ENCODE measurements around the gene TMED1. TPM values are rescaled to one million over a fixed set of nuclear protein-coding genes. Genes with fewer than 3 reads are reported as not detected.

Gene TMED1
- total and polyA plus RNA-seq, 2 of the 8 experiments (the other 6 are each of a cell fraction or from before 2014, with no cell fraction given), result 26.9 to 31.9 TPM

DNA sequence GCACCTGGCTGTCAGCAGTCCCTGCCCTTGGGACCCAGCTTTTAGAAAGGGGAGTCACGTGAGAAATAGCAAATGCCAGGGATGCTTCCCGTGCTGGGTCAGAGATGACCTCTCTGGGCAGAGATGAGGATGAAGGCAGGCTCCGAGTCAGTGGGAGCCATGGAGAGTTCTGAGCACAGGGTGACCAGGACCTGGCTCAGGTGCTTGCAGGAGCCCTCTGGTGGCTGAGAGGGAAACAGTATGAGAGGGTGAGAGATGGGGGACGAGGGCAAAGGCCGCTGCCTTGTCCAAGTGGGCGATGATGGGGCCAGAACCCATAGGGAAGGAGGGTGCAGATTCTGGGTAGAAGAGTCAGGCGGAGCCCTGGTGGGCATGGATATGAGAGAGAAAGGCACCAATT lies 15.8 kb downstream of the TMED1 start:
- POLR2A ChIA-PET (ENCODE audit: partially characterized antibody), result interaction anchor here (0.9 to 1.5 kb wide), 3 partner anchors 16 to 270 kb away, joined by 3 to 6 read pairs (median 4); partner anchors contain the start of gene TMED1
- Histone ChIP-seq H2AFZ (ENCODE audit: low read length) (no peak overlapping the region), H2BK20ac (ENCODE audit: low read length) (no peak overlapping the region), H3K27ac (ENCODE audit: low read depth, low read length) (no peak overlapping the region), H3K27me3 (replicated peaks in 1 of 4; ENCODE audit: control insufficient read depth in 3 of 4, extremely low read depth in 1 of 4, insufficient read depth in 3 of 4, low read length in 3 of 4) (no peaks in the 10 kb centered on the region), H3K56ac (replicated peaks; ENCODE audit: insufficient read length, low read depth, low read length) (no peak overlapping the region), H2BK12ac (ENCODE audit: low read depth, low read length) (no peak overlapping the region), H3K36me3 (ENCODE audit: control insufficient read depth in 2 of 4, insufficient read depth in 4 of 4, low read length in 3 of 4) (peaks cover 14 to 23% (median 21%) of the 10 kb centered on the region in 4 experiments; a peak in 5 of 8 replicates), H3K4me3 (ENCODE audit: extremely low read depth in 1 of 4, insufficient read depth in 2 of 4, low read depth in 3 of 4, low read length in 4 of 4) (no peak overlapping the region), H3K4me2 (ENCODE audit: insufficient read depth in 1 of 2, low read depth in 2 of 2, low read length in 2 of 2) (no peak overlapping the region), H4K20me1 (replicated peaks in 1 of 2; ENCODE audit: control insufficient read depth in 1 of 2, insufficient read depth in 2 of 2, low read length in 2 of 2) (peaks cover 1 to 10% of the 10 kb centered on the region in 2 experiments), H3K4me1 (replicated peaks in 1 of 4; ENCODE audit: control insufficient read depth in 3 of 4, insufficient read depth in 4 of 4, low read length in 3 of 4) (no peaks in the 10 kb centered on the region; a peak in 1 of 7 replicates), H2BK5ac (ENCODE audit: low read depth, low read length) (no peak overlapping the region; the same call in 1 of the 2 replicates), H3K23ac (ENCODE audit: insufficient read length) (no peak overlapping the region), H3K23me2 (ENCODE audit: low read depth, low read length) (no peaks in the 10 kb centered on the region), H3K9me3 (ENCODE audit: insufficient read depth in 2 of 2, low read depth in 1 of 2, low read length in 1 of 2) (no peaks in the 10 kb centered on the region), H3K9ac (replicated peaks in 1 of 4; ENCODE audit: extremely low read depth in 1 of 4, low read depth in 3 of 4, low read length in 3 of 4) (no peak overlapping the region), H4K5ac (ENCODE audit: insufficient read length, low read depth, low read length) (no peak overlapping the region), H3K79me1 (ENCODE audit: low read depth, low read length) (no peaks in the 10 kb centered on the region), H3K4ac (replicated peaks; ENCODE audit: insufficient read length, low read depth, low read length) (no peak overlapping the region), H3K14ac (ENCODE audit: insufficient read length) (no peak overlapping the region), H4K91ac (replicated peaks; ENCODE audit: insufficient read length, low read length) (no peak overlapping the region), H4K8ac (ENCODE audit: extremely low read depth, insufficient read depth, low read length) (peak overlapping the region; percentile 41; the same call in 1 of the 2 replicates), H2BK120ac (replicated peaks; ENCODE audit: low read depth, low read length) (no peak overlapping the region), H3K18ac (ENCODE audit: extremely low read depth, low read length) (no peak overlapping the region), H2AK5ac (ENCODE audit: low read depth, low read length) (no peak overlapping the region), H3K79me2 (ENCODE audit: control insufficient read depth in 1 of 2, insufficient read depth in 2 of 2, low read length in 2 of 2) (no peaks in the 10 kb centered on the region), H2BK15ac (ENCODE audit: low read length) (no peak overlapping the region)
- no peak for FAIRE-seq
- TF ChIP-seq RAD21 (IDR thresholded peaks at IDR 0.05 in 1 of 2, conservative IDR thresholded peaks at IDR 0.05 in 1 of 2; ENCODE audit: low read depth in 2 of 2, low read length in 2 of 2) (peak; percentile 19 to 39; a peak in 3 of 4 replicates), KDM1A (IDR thresholded peaks at IDR 0.05; ENCODE audit: borderline replicate concordance, low read length) (peak; percentile 62; the same call in 1 of the 2 replicates), POLR2A (IDR thresholded peaks at IDR 0.05; ENCODE audit: control extremely low read depth in 1 of 2, low read depth in 2 of 2, low read length in 2 of 2) (no peak)
- TF ChIP-seq, protein P1, sequence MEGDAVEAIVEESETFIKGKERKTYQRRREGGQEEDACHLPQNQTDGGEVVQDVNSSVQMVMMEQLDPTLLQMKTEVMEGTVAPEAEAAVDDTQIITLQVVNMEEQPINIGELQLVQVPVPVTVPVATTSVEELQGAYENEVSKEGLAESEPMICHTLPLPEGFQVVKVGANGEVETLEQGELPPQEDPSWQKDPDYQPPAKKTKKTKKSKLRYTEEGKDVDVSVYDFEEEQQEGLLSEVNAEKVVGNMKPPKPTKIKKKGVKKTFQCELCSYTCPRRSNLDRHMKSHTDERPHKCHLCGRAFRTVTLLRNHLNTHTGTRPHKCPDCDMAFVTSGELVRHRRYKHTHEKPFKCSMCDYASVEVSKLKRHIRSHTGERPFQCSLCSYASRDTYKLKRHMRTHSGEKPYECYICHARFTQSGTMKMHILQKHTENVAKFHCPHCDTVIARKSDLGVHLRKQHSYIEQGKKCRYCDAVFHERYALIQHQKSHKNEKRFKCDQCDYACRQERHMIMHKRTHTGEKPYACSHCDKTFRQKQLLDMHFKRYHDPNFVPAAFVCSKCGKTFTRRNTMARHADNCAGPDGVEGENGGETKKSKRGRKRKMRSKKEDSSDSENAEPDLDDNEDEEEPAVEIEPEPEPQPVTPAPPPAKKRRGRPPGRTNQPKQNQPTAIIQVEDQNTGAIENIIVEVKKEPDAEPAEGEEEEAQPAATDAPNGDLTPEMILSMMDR (IDR thresholded peaks at IDR 0.05; ENCODE audit: control extremely low read depth in 1 of 3, insufficient read depth in 1 of 3, low read depth in 1 of 3, low read length in 3 of 3), result peak; percentile 45 to 59 (median 59)
- WGBS, 2 experiments (ENCODE audit: extremely low coverage in 1 of 2, insufficient coverage in 1 of 2, insufficient read length in 1 of 2, insufficient replicate concordance in 2 of 2, low coverage in 1 of 2, low lambda C conversion rate in 2 of 2, missing lambda C conversion rate in 1 of 2), result 93% methylated on average over 7 of the region's 7 CpGs; no CpG with 5 or more reads in 1 of the 2 experiments
- CTCF ChIA-PET (ENCODE audit: partially characterized antibody), result interaction anchor here (0.8 to 3.0 kb wide), 19 partner anchors 9 to 404 kb away, joined by 3 to 14 read pairs (median 4); no protein-coding TSS in a partner anchor
- no peak for DNase-seq (ENCODE audit: low read depth in 1 of 2, low spot score in 2 of 2)
